H1 (cell line): ENCODE results near the gene TGM2. TPM values are rescaled to one million over a fixed set of nuclear protein-coding genes. Genes with fewer than 3 reads are reported as not detected.

Experiments
- ASH2L ChIP-seq: fragments of 200-600, 300-600 bp; sonication (generic); IDR thresholded peaks from one replicate; pipeline ENCODE4 v1.7.1; 2017; ENCODE audit warnings: low read length
- CHD1 ChIP-seq: IDR thresholded peaks from 2 replicates; pipeline ENCODE4 v1.6.1; 2012; ENCODE audit warnings: low read depth, low read length, improper control_type of control experiment
- CHD2 ChIP-seq: IDR thresholded peaks from 2 replicates; pipeline ENCODE4 v1.6.1; 2012; ENCODE audit warnings: low read length, improper control_type of control experiment
- FOSL1 ChIP-seq: IDR thresholded peaks from 2 replicates; pipeline ENCODE4 v1.6.1; 2011; ENCODE audit warnings: mild to moderate bottlenecking, low read depth, low read length, moderate library complexity; ENCODE audit not compliant: insufficient read depth
- HDAC6 ChIP-seq: IDR thresholded peaks from one replicate; pipeline ENCODE4 v1.7.1; 2012; ENCODE audit warnings: low read depth, mild to moderate bottlenecking, inconsistent platforms, low read length, moderate library complexity
- PHF8 ChIP-seq: fragments of 200-600 bp; sonication (generic); conservative IDR thresholded peaks from 2 replicates; pipeline ENCODE4 v1.7.1; 2012; ENCODE audit warnings: low read depth, mild to moderate bottlenecking, inconsistent platforms, low read length, moderate library complexity
- RAD21 ChIP-seq, 2 experiments: IDR thresholded peaks in 1 of 2; conservative IDR thresholded peaks in 1 of 2; 2 replicates each; pipeline ENCODE4 v1.6.1; 2011; ENCODE audit warnings: low read depth in 2 of 2, low read length in 2 of 2, improper control_type of control experiment in 1 of 2, inconsistent platforms in 1 of 2, mild to moderate bottlenecking in 1 of 2, moderate library complexity in 1 of 2
- RNF2 ChIP-seq: fragments of 200-900, 300-1000 bp; sonication (generic); IDR thresholded peaks from 2 replicates; pipeline ENCODE4 v1.7.1; 2016; ENCODE audit warnings: borderline replicate concordance, low read depth, mild to moderate bottlenecking, antibody characterized with exemption, low read length; ENCODE audit not compliant: poor library complexity, severe bottlenecking; ENCODE audit errors: missing control alignments
- TBP ChIP-seq: IDR thresholded peaks from 2 replicates; pipeline ENCODE4 v1.6.1; 2011; ENCODE audit warnings: low read depth, low read length, improper control_type of control experiment
- polyA plus RNA-seq, 7 experiments: library from polyadenylated mRNA; depleted of rRNA in 3 of 7; stranded (reverse) in 5 of 7; unstranded in 2 of 7; fragments of >200 nt in 5 of 7; fragments of 200-250 nt in 2 of 7; gene quantifications; 1 replicate in 5 of 7; 2 replicates in 1 of 7; 4 replicates in 1 of 7; pipeline versions ENCODE4 v1.2.1 to v1.2.3, GENCODE V29; 2011 to 2013; ENCODE audit warnings: missing spikeins in 2 of 7, mixed read lengths in 2 of 7
- total RNA-seq: library from RNA; stranded (reverse); fragmentation: NEBNext Ultra II Directional; extraction: Animal tissue kit (Norgen Biotek cat#: 25700); gene quantifications from 2 replicates; pipeline ENCODE4 v1.2.1, GENCODE V29; 2021
- TF ChIP-seq, protein P1 (sequence below): fragments of 300-600 bp; sonication (generic); IDR thresholded peaks from 2 replicates; pipeline ENCODE4 v1.7.1; 2012; ENCODE audit warnings: low read length, moderate library complexity, mild to moderate bottlenecking, inconsistent platforms; ENCODE audit not compliant: insufficient replicate concordance
- TF ChIP-seq, protein P2 (sequence below): IDR thresholded peaks from 2 replicates; pipeline ENCODE4 v1.6.1; 2012; ENCODE audit warnings: inconsistent platforms

The TGM2 gene
- total and polyA plus RNA-seq, 2 of the 8 experiments (the other 6 are each of a cell fraction or from before 2014, with no cell fraction given): 0.86 to 1.0 TPM

DNA sequence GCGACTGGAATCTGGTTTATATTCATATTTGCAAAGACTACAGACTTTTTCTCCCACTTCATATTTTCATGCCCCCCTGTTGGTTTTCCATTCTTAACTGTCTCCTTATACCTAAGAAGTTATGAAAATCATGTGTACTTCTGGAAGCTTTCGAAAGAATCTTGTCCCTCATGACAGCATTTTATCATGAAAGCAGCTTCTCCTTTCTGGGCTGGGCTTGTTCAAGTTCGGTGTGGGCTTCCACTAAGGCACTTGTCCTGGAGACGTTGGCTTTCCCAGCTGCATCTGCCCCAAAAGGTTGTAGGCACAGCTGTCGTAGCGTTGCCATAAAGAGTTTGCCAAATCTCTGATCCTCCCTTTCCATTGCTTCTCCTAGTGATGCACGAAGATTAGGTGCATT lies 75.0 kb downstream of the TGM2 start (continued):
- TF ChIP-seq, protein P1, sequence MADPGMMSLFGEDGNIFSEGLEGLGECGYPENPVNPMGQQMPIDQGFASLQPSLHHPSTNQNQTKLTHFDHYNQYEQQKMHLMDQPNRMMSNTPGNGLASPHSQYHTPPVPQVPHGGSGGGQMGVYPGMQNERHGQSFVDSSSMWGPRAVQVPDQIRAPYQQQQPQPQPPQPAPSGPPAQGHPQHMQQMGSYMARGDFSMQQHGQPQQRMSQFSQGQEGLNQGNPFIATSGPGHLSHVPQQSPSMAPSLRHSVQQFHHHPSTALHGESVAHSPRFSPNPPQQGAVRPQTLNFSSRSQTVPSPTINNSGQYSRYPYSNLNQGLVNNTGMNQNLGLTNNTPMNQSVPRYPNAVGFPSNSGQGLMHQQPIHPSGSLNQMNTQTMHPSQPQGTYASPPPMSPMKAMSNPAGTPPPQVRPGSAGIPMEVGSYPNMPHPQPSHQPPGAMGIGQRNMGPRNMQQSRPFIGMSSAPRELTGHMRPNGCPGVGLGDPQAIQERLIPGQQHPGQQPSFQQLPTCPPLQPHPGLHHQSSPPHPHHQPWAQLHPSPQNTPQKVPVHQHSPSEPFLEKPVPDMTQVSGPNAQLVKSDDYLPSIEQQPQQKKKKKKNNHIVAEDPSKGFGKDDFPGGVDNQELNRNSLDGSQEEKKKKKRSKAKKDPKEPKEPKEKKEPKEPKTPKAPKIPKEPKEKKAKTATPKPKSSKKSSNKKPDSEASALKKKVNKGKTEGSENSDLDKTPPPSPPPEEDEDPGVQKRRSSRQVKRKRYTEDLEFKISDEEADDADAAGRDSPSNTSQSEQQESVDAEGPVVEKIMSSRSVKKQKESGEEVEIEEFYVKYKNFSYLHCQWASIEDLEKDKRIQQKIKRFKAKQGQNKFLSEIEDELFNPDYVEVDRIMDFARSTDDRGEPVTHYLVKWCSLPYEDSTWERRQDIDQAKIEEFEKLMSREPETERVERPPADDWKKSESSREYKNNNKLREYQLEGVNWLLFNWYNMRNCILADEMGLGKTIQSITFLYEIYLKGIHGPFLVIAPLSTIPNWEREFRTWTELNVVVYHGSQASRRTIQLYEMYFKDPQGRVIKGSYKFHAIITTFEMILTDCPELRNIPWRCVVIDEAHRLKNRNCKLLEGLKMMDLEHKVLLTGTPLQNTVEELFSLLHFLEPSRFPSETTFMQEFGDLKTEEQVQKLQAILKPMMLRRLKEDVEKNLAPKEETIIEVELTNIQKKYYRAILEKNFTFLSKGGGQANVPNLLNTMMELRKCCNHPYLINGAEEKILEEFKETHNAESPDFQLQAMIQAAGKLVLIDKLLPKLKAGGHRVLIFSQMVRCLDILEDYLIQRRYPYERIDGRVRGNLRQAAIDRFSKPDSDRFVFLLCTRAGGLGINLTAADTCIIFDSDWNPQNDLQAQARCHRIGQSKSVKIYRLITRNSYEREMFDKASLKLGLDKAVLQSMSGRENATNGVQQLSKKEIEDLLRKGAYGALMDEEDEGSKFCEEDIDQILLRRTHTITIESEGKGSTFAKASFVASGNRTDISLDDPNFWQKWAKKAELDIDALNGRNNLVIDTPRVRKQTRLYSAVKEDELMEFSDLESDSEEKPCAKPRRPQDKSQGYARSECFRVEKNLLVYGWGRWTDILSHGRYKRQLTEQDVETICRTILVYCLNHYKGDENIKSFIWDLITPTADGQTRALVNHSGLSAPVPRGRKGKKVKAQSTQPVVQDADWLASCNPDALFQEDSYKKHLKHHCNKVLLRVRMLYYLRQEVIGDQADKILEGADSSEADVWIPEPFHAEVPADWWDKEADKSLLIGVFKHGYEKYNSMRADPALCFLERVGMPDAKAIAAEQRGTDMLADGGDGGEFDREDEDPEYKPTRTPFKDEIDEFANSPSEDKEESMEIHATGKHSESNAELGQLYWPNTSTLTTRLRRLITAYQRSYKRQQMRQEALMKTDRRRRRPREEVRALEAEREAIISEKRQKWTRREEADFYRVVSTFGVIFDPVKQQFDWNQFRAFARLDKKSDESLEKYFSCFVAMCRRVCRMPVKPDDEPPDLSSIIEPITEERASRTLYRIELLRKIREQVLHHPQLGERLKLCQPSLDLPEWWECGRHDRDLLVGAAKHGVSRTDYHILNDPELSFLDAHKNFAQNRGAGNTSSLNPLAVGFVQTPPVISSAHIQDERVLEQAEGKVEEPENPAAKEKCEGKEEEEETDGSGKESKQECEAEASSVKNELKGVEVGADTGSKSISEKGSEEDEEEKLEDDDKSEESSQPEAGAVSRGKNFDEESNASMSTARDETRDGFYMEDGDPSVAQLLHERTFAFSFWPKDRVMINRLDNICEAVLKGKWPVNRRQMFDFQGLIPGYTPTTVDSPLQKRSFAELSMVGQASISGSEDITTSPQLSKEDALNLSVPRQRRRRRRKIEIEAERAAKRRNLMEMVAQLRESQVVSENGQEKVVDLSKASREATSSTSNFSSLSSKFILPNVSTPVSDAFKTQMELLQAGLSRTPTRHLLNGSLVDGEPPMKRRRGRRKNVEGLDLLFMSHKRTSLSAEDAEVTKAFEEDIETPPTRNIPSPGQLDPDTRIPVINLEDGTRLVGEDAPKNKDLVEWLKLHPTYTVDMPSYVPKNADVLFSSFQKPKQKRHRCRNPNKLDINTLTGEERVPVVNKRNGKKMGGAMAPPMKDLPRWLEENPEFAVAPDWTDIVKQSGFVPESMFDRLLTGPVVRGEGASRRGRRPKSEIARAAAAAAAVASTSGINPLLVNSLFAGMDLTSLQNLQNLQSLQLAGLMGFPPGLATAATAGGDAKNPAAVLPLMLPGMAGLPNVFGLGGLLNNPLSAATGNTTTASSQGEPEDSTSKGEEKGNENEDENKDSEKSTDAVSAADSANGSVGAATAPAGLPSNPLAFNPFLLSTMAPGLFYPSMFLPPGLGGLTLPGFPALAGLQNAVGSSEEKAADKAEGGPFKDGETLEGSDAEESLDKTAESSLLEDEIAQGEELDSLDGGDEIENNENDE: no peak
- TF ChIP-seq TBP (no peak), CHD2 (no peak), RNF2 (no peak), HDAC6 (no peak), PHF8 (no peak), ASH2L (no peak), CHD1 (no peak), FOSL1 (no peak), RAD21 (IDR thresholded peaks at IDR 0.05 in 1 of 2, conservative IDR thresholded peaks at IDR 0.05 in 1 of 2; ENCODE audit: low read depth in 2 of 2, low read length in 2 of 2) (no peak)
- TF ChIP-seq, protein P2, sequence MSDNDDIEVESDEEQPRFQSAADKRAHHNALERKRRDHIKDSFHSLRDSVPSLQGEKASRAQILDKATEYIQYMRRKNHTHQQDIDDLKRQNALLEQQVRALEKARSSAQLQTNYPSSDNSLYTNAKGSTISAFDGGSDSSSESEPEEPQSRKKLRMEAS: no peak
